Tibial nerve (tissue), 4 donors: ENCODE measurements around the gene KCNIP3.

Source experiments
- EP300 ChIP-seq, 2 donors: sonication (generic); formaldehyde crosslinking; IDR thresholded peaks; one replicate each; pipeline ENCODE4 v1.6.1; 2017; ENCODE audit warnings: antibody characterized with exemption in 2 of 2, mild to moderate bottlenecking in 1 of 2
- POLR2A ChIP-seq, 2 donors: fragments of 450-650 bp; IDR thresholded peaks; one replicate each; pipeline ENCODE4 v1.6.1; 2017; ENCODE audit warnings: antibody characterized with exemption in 2 of 2, mild to moderate bottlenecking in 2 of 2, moderate library complexity in 2 of 2
- TF ChIP-seq, protein P1 (sequence below), 5 experiments: fragments of 200-600 bp in 3 of 5; fragments of 450-650 bp in 2 of 5; sonication (generic) in 3 of 5; IDR thresholded peaks; one replicate each; pipeline ENCODE4 v1.5.1; 2016 to 2019; ENCODE audit warnings: antibody characterized with exemption in 5 of 5, mild to moderate bottlenecking in 3 of 5, moderate library complexity in 2 of 5

DNA sequence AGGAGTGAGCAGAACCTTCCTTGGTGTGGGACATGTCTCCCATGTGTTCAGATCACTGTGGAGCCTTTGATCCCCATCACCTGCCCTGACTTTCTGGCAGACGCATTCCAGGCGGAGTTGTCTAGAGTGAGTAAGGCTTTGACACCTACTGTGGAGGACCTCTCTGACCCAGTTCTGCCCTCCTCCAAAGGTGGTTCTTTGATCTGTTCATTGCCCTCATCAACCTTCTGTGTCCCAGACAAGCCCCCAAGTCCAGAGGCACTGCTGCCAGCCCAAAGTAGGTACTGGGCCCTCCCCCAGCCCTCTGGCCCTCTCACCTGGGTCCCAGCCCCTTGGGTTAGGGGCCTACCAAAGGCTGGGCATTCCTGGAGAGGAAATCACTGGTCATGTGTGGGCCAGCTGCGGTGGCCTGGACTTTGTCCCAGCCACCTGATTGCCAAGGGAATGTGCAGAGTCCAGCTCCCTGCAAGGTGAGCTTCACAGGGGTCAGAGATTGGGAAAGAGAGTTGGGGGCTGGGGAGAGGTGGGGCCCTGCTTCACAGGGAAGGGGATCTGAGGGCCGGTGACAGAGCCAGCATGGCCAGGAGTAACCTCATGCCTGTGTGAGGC, 93.2 kb downstream of the KCNIP3 start:
- TF ChIP-seq EP300 (IDR thresholded peaks at IDR 0.05) (no peak), POLR2A (IDR thresholded peaks at IDR 0.05) (no peak)
- TF ChIP-seq, protein P1, sequence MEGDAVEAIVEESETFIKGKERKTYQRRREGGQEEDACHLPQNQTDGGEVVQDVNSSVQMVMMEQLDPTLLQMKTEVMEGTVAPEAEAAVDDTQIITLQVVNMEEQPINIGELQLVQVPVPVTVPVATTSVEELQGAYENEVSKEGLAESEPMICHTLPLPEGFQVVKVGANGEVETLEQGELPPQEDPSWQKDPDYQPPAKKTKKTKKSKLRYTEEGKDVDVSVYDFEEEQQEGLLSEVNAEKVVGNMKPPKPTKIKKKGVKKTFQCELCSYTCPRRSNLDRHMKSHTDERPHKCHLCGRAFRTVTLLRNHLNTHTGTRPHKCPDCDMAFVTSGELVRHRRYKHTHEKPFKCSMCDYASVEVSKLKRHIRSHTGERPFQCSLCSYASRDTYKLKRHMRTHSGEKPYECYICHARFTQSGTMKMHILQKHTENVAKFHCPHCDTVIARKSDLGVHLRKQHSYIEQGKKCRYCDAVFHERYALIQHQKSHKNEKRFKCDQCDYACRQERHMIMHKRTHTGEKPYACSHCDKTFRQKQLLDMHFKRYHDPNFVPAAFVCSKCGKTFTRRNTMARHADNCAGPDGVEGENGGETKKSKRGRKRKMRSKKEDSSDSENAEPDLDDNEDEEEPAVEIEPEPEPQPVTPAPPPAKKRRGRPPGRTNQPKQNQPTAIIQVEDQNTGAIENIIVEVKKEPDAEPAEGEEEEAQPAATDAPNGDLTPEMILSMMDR (IDR thresholded peaks at IDR 0.05): no peak
